HepG2 (cell line): Measurements from ENCODE around the gene RMRP. TPM values are rescaled to one million over a fixed set of nuclear protein-coding genes. Genes with fewer than 3 reads are reported as not detected.

Source experiments
- AHDC1 ChIP-seq: sonication (generic); formaldehyde crosslinking; IDR thresholded peaks from 2 replicates; pipeline ENCODE4 v1.5.1; 2020; ENCODE audit warnings: mild to moderate bottlenecking, missing genetic modification reagents, borderline replicate concordance
- MLXIP ChIP-seq: sonication (generic); formaldehyde crosslinking; IDR thresholded peaks from 2 replicates; pipeline ENCODE4 v1.9.0; 2021; ENCODE audit warnings: missing genetic modification reagents, borderline replicate concordance
- ZBTB7B ChIP-seq: sonication (generic); formaldehyde crosslinking; IDR thresholded peaks from 2 replicates; pipeline ENCODE4 v1.4.0; 2020; ENCODE audit warnings: missing genetic modification reagents
- ZNF253 ChIP-seq: sonication (generic); formaldehyde crosslinking; IDR thresholded peaks from 2 replicates; pipeline ENCODE4 v1.8.0; 2022; ENCODE audit warnings: mild to moderate bottlenecking, missing genetic modification reagents, borderline replicate concordance
- ZNF619 ChIP-seq: sonication (generic); formaldehyde crosslinking; IDR thresholded peaks from 2 replicates; pipeline ENCODE4 v1.4.0; 2020; ENCODE audit warnings: mild to moderate bottlenecking, missing genetic modification reagents
- polyA plus RNA-seq, 8 experiments: library from polyadenylated mRNA; depleted of rRNA in 3 of 8; stranded (reverse) in 7 of 8; unstranded in 1 of 8; fragments of >200 nt; fragmentation: Illumina TruSeq in 4 of 8; extraction: Trizol in 4 of 8; gene quantifications; 2 replicates each; pipeline versions ENCODE4 v1.2.1 to v1.2.3, GENCODE V29; 2011 to 2016; ENCODE audit warnings: low read depth in 4 of 8, missing spikeins in 1 of 8, mixed read lengths in 1 of 8; ENCODE audit not compliant: insufficient read depth in 1 of 8
- total RNA-seq, 5 experiments: library from RNA; depleted of rRNA; stranded (reverse); fragments of >200 nt; fragmentation: Illumina TruSeq; extraction: Trizol; gene quantifications; 2 replicates each; pipeline ENCODE4 v1.2.3, GENCODE V29; 2016; ENCODE audit warnings: low read depth in 1 of 5

RMRP gene
- total and polyA plus RNA-seq, 2 of the 13 experiments (the other 11 are each of a cell fraction or from before 2014, with no cell fraction given): 51.4 to 4,025 TPM

- TF ChIP-seq MLXIP (CRISPR knock-in tag) (no peak), ZBTB7B (CRISPR knock-in tag) (no peak), ZNF253 (CRISPR knock-in tag) (no peak), ZNF619 (CRISPR knock-in tag) (no peak), AHDC1 (CRISPR knock-in tag) (no peak)
Observed at GRCh38 chr9:35635730-35636129, 22.1 kb downstream of the RMRP start (continued).
